ENCODE results near the gene INPP5A.
"Not testable (repeated sequence)": the region's sequence is repeated elsewhere in the genome, so short reads cannot be mapped to it uniquely, and the experiment has no call there.

DNA sequence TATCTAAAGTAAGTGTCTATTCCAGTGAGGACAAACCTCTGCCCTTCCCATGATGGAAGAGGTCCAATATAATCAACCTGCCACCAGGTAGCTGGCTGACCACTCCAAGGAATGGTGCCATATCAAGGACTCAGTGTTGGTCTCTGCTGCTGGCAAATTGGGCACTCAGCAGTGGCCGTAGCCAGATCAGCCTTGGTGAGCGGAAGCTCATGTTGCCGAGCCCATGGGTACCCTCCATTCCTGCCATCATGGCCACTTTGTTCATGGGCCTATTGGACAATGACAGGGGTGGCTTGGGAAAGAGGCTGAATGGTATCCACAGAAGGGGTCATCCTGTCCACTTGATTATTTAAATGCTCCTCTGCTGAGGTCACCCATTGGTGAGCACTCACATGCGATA lies 136.2 kb downstream of the INPP5A start:
- TF ChIP-seq ZBTB8A (IDR thresholded peaks at IDR 0.05; ENCODE audit: partially characterized antibody); CTCF (IDR thresholded peaks at IDR 0.05 in 2 of 3, conservative IDR thresholded peaks at IDR 0.05 in 1 of 3; ENCODE audit: insufficient read depth in 2 of 3, low read depth in 1 of 3, low read length in 3 of 3); TRIM24 (IDR thresholded peaks at IDR 0.05); KLF16 (IDR thresholded peaks at IDR 0.05); ELF4 (CRISPR knock-in tag; IDR thresholded peaks at IDR 0.05): not testable (repeated sequence)

Data from K562 (cell line).